ENCODE results near the gene MCHR2.

DNA sequence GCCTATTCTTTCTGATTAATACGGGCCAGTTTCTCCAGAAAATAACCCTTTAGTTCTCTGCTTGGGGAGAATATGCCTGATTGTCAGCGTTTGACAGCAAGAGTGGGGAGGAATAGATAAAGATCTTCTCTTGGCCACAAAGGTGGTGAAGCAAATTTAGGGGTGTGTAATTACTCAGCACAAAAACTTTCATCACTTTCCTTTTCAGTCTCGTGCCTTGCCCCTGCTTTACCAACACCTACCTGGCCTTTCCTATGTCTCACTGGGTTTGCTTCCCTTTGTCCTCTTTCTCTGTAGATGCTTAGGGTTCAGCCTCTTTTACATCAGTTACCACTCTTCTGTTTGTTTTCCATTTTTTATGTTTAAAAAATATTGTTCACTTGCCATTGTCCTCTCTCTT is 99.2 kb downstream of the MCHR2 start:
- TF ChIP-seq, protein P1, sequence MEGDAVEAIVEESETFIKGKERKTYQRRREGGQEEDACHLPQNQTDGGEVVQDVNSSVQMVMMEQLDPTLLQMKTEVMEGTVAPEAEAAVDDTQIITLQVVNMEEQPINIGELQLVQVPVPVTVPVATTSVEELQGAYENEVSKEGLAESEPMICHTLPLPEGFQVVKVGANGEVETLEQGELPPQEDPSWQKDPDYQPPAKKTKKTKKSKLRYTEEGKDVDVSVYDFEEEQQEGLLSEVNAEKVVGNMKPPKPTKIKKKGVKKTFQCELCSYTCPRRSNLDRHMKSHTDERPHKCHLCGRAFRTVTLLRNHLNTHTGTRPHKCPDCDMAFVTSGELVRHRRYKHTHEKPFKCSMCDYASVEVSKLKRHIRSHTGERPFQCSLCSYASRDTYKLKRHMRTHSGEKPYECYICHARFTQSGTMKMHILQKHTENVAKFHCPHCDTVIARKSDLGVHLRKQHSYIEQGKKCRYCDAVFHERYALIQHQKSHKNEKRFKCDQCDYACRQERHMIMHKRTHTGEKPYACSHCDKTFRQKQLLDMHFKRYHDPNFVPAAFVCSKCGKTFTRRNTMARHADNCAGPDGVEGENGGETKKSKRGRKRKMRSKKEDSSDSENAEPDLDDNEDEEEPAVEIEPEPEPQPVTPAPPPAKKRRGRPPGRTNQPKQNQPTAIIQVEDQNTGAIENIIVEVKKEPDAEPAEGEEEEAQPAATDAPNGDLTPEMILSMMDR (IDR thresholded peaks at IDR 0.05 in 2 of 3, conservative IDR thresholded peaks at IDR 0.05 in 1 of 3; ENCODE audit: borderline replicate concordance in 1 of 3, insufficient read depth in 1 of 3, low read depth in 2 of 3, low read length in 2 of 3) = no peak
- TF ChIP-seq YY1 (IDR thresholded peaks at IDR 0.05; ENCODE audit: extremely low read depth, insufficient replicate concordance, low read depth, low read length) (no peak), SRF (IDR thresholded peaks at IDR 0.05; ENCODE audit: low read depth) (no peak), TCF7L2 (IDR thresholded peaks at IDR 0.05; ENCODE audit: borderline replicate concordance, extremely low read depth, insufficient read depth, insufficient read length) (no peak), POLR2A (IDR thresholded peaks at IDR 0.05; ENCODE audit: borderline replicate concordance, extremely low read depth, insufficient read depth, insufficient read length) (no peak), ZFX (IDR thresholded peaks at IDR 0.05) (no peak), JUND (IDR thresholded peaks at IDR 0.05) (no peak), EZH2 (IDR thresholded peaks at IDR 0.05) (no peak), REST (IDR thresholded peaks at IDR 0.05; ENCODE audit: low read depth) (no peak)
